Measurements from ENCODE around the gene INTU.

Gene INTU

DNA sequence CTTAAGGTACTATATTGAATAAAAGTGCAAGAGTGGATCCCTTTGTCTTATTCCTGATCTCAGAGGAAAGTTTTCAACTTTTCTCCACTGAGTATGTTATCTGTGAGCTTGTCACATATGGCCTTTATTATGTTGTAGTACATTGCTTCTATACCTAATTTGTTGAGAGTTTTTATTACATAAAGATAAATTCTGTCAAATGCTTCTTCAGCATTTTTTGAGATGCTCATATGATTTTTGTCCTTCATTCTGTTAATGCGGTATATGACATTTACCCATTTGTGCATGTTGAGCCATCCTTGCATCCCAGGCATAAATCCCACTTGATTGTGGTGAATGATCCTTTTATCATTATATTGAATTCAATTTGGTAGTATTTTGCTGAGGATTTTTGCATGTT, 108.5 kb downstream of the INTU start:
- H3K4me1 ChIP-seq (ENCODE audit: control insufficient read depth, insufficient read depth, low read length, poor library complexity, severe bottlenecking) = no peaks in the 10 kb centered on the region
- H3K9me3 ChIP-seq (ENCODE audit: control insufficient read depth, low read length) = peaks cover 3% of the 10 kb centered on the region
- H3K27ac ChIP-seq (ENCODE audit: low read depth, low read length, severe bottlenecking) = no peak overlapping the region
- H3K36me3 ChIP-seq (ENCODE audit: control insufficient read depth, insufficient read depth, low read length) = no peaks in the 10 kb centered on the region
- WGBS, 2 experiments (ENCODE audit: insufficient coverage in 2 of 2) = no CpG with 5 or more reads among the region's 1 CpG
- H3K4me3 ChIP-seq (ENCODE audit: extremely low read depth, insufficient read depth, low read length, poor library complexity, severe bottlenecking) = no peak overlapping the region

DNA sequence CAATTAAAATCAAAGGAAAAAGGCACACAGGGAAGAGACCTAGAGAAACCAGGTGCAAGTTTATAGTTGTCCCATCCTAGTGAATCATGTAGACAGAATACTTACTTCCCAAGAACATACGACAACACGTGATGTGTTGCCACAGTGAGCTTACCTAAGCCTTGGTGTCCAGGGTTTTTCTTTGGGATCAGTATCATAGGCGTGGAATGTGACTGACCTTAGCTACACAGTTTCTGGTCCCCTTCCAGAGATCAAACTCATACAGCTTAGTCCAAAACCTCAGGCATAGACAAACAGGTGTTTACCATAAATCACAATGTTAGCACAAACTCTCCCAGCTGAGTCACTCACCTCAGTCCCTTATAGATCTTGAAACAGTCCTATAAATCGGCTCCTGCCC, 115.1 kb downstream of the INTU start:
- Histone ChIP-seq H3K36me3 (ENCODE audit: control insufficient read depth, insufficient read depth, low read length) (no peaks in the 10 kb centered on the region), H3K4me3 (ENCODE audit: extremely low read depth, insufficient read depth, low read length, poor library complexity, severe bottlenecking) (no peak overlapping the region), H3K9me3 (ENCODE audit: control insufficient read depth, low read length) (peaks cover 9% of the 10 kb centered on the region), H3K4me1 (ENCODE audit: control insufficient read depth, insufficient read depth, low read length, poor library complexity, severe bottlenecking) (no peaks in the 10 kb centered on the region), H3K27ac (ENCODE audit: low read depth, low read length, severe bottlenecking) (no peak overlapping the region)
- 83 to 94% methylated on average over 1 to 4 of the region's 4 CpGs for WGBS, 2 experiments (ENCODE audit: insufficient coverage in 2 of 2)

DNA sequence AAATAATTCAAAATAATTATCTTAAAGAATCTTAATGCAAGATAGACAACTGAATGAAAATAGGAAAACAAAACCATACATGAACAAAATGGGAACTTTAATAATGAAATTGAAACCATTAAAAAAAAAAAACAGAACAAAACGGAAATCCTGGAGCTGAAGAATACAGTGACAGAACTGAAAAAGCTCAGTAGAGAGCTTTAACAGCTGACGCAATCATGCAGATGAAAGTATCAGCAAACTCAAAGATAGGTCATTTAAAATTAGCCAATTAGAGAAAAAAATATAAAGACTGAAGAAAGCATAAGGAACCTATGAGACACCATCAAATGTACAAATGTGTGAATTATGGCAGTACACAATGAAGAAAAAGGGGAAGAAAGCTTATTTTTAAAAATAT, 116.2 kb downstream of the INTU start:
- no peaks in the 10 kb centered on the region for H3K36me3 ChIP-seq (ENCODE audit: control insufficient read depth, insufficient read depth, low read length)
- WGBS, 2 experiments (ENCODE audit: insufficient coverage in 2 of 2) = no CpG with 5 or more reads among the region's 2 CpGs
- H3K4me3 ChIP-seq (ENCODE audit: extremely low read depth, insufficient read depth, low read length, poor library complexity, severe bottlenecking) = no peak overlapping the region
- H3K27ac ChIP-seq (ENCODE audit: low read depth, low read length, severe bottlenecking) = no peak overlapping the region
- peaks cover 9% of the 10 kb centered on the region for H3K9me3 ChIP-seq (ENCODE audit: control insufficient read depth, low read length)
- H3K4me1 ChIP-seq (ENCODE audit: control insufficient read depth, insufficient read depth, low read length, poor library complexity, severe bottlenecking) = no peaks in the 10 kb centered on the region

DNA sequence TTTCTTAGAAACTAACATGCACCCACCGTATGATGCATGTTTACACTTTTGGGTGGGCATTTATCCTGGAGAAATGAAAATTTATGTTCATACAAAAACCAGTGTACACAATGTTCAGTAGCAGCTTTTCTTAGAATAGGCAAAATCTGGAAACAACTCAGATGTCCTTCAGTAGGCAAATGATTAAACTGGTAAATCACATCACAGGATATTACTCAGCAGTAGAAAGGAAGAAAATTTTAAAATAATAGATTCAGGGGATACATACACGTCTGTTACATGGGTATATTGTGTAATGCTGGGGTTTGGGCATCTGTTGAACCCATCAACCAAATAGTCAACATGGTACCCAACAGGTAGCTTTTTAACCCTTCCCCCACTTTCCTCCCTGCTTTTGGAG, 124.1 kb downstream of the INTU start:
- no CpG with 5 or more reads among the region's 2 CpGs for WGBS, 2 experiments (ENCODE audit: insufficient coverage in 2 of 2)
- Histone ChIP-seq H3K36me3 (ENCODE audit: control insufficient read depth, insufficient read depth, low read length) (no peaks in the 10 kb centered on the region), H3K9me3 (ENCODE audit: control insufficient read depth, low read length) (no peaks in the 10 kb centered on the region), H3K27ac (ENCODE audit: low read depth, low read length, severe bottlenecking) (no peak overlapping the region), H3K4me1 (ENCODE audit: control insufficient read depth, insufficient read depth, low read length, poor library complexity, severe bottlenecking) (no peaks in the 10 kb centered on the region), H3K4me3 (ENCODE audit: extremely low read depth, insufficient read depth, low read length, poor library complexity, severe bottlenecking) (no peak overlapping the region)

DNA sequence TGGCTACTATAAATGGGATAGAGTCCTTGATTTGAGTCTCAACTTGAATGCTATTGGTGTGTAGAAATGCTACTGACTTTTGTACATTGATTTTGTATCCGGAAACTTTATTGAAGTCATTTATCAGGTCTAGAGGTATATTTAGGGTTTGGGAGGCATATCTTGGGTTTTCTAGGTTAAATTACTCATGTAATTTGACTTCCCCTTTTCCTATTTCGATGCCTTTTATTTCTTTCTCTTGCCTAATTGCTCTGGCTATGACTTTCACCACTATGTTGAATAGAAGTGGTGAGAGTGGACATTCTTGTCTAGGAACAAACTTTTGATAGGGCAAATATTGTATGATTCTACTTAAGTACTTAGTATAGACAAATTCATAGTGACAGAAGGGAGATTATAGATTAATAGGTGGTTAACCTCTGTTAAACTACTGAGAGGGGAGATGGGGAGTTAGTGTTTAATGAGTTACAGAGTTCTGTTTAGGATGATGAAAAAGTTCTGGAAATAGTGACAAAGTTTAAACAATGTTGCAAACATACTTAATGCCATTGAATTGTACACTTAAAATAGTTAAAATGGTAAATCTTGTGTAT, 126.6 kb downstream of the INTU start:
- no peaks in the 10 kb centered on the region for H3K9me3 ChIP-seq (ENCODE audit: control insufficient read depth, low read length)
- no peak overlapping the region for H3K4me3 ChIP-seq (ENCODE audit: extremely low read depth, insufficient read depth, low read length, poor library complexity, severe bottlenecking)
- WGBS, 2 experiments (ENCODE audit: insufficient coverage in 2 of 2) = 71% methylated on average over 1 of the region's 2 CpGs; no CpG with 5 or more reads in 1 of the 2 experiments
- H3K36me3 ChIP-seq (ENCODE audit: control insufficient read depth, insufficient read depth, low read length) = no peaks in the 10 kb centered on the region
- H3K4me1 ChIP-seq (ENCODE audit: control insufficient read depth, insufficient read depth, low read length, poor library complexity, severe bottlenecking) = no peaks in the 10 kb centered on the region
- H3K27ac ChIP-seq (ENCODE audit: low read depth, low read length, severe bottlenecking) = no peak overlapping the region

DNA sequence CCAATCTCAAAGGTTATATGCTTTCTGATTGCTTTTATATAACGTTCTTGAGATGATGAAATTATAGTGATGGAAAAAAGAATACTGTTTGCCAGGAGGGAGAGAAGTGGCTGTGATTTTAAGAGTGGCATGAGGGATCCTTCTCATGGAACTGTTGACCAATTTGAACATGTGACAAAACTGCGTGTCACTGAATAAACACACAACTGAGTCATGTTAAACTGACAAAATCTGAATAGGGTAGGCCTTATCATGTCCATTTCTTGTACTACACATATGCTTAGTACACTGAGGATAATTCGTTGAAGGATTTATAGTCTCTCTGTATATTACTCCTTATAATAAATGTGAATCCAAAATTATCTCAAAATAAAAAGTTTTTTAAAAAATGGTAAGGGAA, 127.1 kb downstream of the INTU start:
- H3K27ac ChIP-seq (ENCODE audit: low read depth, low read length, severe bottlenecking) = no peak overlapping the region
- H3K36me3 ChIP-seq (ENCODE audit: control insufficient read depth, insufficient read depth, low read length) = no peaks in the 10 kb centered on the region
- H3K4me3 ChIP-seq (ENCODE audit: extremely low read depth, insufficient read depth, low read length, poor library complexity, severe bottlenecking) = no peak overlapping the region
- no peaks in the 10 kb centered on the region for H3K4me1 ChIP-seq (ENCODE audit: control insufficient read depth, insufficient read depth, low read length, poor library complexity, severe bottlenecking)
- WGBS, 2 experiments (ENCODE audit: insufficient coverage in 2 of 2) = 92 to 100% methylated on average over 1 to 2 of the region's 3 CpGs
- no peaks in the 10 kb centered on the region for H3K9me3 ChIP-seq (ENCODE audit: control insufficient read depth, low read length)

DNA sequence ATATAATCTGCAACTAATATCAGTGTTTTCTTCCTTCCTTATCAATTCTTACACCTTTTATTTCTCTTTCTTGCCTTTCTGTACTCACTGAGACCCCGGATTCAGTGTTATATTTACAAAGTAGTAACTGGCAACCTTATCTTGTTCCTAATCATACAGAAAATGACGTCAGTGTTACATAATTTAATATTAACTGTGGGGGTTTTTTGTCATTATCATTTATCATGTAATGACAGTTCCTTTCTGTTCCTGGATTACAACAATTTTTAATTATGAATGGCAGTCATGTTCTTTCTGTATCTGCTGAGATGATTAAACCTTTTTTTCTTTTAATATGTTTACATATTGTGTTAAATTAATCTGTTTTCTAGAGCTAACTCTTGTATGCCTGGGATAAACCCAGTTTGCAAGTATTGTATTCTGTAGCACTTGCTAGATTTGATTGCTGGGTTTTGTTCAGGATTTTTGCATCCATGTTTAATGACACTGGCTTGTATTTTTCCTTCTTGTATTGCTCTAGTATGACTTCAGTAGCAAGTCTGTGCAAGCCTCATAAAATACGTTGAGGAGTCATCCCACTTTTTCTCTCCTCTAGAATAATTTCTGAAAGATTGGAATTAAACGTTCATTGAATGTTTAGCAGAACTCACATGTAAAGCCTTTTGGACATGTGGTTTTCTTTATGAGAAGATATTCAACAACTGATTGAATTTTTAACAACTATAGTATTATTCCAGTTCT, 138.9 kb downstream of the INTU start:
- Histone ChIP-seq H3K9me3 (ENCODE audit: control insufficient read depth, low read length) (no peaks in the 10 kb centered on the region), H3K4me3 (ENCODE audit: extremely low read depth, insufficient read depth, low read length, poor library complexity, severe bottlenecking) (no peak overlapping the region), H3K36me3 (ENCODE audit: control insufficient read depth, insufficient read depth, low read length) (no peaks in the 10 kb centered on the region), H3K4me1 (ENCODE audit: control insufficient read depth, insufficient read depth, low read length, poor library complexity, severe bottlenecking) (no peaks in the 10 kb centered on the region), H3K27ac (ENCODE audit: low read depth, low read length, severe bottlenecking) (no peak overlapping the region)
- WGBS, 2 experiments (ENCODE audit: insufficient coverage in 2 of 2) = 80 to 86% methylated on average over 1 of the region's 4 CpGs

DNA sequence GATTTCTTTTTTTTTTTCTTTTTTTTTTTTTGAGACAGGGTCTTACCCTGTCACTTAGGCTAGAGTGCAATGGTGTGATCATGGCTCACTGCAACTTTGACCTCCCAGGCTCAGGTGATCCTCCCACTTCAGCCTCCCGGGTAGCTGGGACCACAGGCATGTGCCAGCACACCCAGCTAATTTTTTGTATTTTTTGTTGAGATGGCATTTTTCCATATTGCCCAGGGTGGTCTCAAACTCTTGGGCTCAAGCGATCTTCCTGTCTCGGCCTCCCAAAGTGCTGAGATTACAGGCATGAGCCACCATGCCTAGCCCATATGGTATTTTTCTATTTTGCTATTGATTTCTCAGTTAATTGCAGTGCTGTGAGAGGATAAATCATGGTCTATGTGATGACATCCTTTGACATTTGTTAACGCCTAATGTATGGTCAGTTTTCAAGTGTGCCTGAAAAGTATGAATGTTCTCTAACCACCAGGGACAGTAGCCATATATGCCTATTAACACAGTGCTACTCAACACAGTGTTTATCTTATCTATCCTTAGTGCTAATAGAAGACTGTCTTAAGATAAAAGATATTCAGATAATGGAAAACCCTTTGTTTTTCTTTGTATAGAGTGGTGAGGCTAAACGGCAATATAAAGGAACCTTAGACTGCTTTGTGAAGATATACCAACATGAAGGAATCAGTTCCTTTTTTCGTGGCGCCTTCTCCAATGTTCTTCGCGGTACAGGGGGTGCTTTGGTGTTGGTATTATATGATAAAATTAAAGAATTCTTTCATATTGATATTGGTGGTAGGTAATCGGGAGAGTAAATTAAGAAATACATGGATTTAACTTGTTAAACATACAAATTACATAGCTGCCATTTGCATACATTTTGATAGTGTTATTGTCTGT, 140.3 kb downstream of the INTU start:
- Histone ChIP-seq H3K9me3 (ENCODE audit: control insufficient read depth, low read length) (no peaks in the 10 kb centered on the region), H3K4me1 (ENCODE audit: control insufficient read depth, insufficient read depth, low read length, poor library complexity, severe bottlenecking) (no peaks in the 10 kb centered on the region), H3K4me3 (ENCODE audit: extremely low read depth, insufficient read depth, low read length, poor library complexity, severe bottlenecking) (no peak overlapping the region), H3K27ac (ENCODE audit: low read depth, low read length, severe bottlenecking) (no peak overlapping the region), H3K36me3 (ENCODE audit: control insufficient read depth, insufficient read depth, low read length) (no peaks in the 10 kb centered on the region)
- 79 to 92% methylated on average over 3 of the region's 10 CpGs for WGBS, 2 experiments (ENCODE audit: insufficient coverage in 2 of 2)

DNA sequence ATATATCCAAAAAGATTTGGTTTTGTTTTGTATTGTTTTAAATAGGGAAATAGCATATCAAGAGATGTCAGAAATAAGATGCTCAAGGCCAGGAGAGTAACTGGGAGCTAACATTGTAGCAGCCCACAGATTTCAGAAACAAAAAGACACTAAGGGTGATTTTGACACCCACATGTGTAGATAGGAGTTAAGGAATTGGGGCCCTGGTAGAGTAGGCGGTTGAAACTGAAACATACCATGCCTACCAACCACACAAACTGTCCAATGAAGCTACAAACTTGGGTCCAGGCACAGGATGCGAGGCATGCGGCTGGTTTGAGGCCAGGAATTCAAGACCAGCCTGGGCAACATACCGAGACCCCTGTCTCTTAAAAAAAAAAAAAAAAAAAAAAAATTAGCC, 143.1 kb downstream of the INTU start:
- no peak overlapping the region for H3K4me3 ChIP-seq (ENCODE audit: extremely low read depth, insufficient read depth, low read length, poor library complexity, severe bottlenecking)
- no peaks in the 10 kb centered on the region for H3K4me1 ChIP-seq (ENCODE audit: control insufficient read depth, insufficient read depth, low read length, poor library complexity, severe bottlenecking)
- no peaks in the 10 kb centered on the region for H3K9me3 ChIP-seq (ENCODE audit: control insufficient read depth, low read length)
- no peaks in the 10 kb centered on the region for H3K36me3 ChIP-seq (ENCODE audit: control insufficient read depth, insufficient read depth, low read length)
- no peak overlapping the region for H3K27ac ChIP-seq (ENCODE audit: low read depth, low read length, severe bottlenecking)
- 88% methylated on average over 2 of the region's 4 CpGs; no CpG with 5 or more reads in 1 of the 2 experiments for WGBS, 2 experiments (ENCODE audit: insufficient coverage in 2 of 2)
